ENCODE results near the gene NAA80. TPM values are rescaled to one million over a fixed set of nuclear protein-coding genes. Genes with fewer than 3 reads are reported as not detected.

NAA80 gene
- total RNA-seq, 5 donors from 2014 or later (not counting 1 experiment from before 2014, with no cell fraction given) = 33.8 to 45.7 (median 43.9) TPM

GRCh38 chr3:50246517-50246954 is 52.7 kb downstream of the NAA80 start:
- CTCF ChIA-PET = interaction anchor here (0.6 to 1.9 kb wide), 32 partner anchors 9 to 1139 kb away, joined by 3 to 60 read pairs (median 4); partner anchors contain the start of genes GNAI2 (in 1 of the 2), HYAL3 (in 1 of the 2), IFRD2 (in 1 of the 2) and MANF (in 1 of the 2)
- DNase-seq (peak; percentile 48 to 90 (median 79)), ATAC-seq (replicated peaks in 1 of 4) (peak; percentile 83 to 91 (median 88))
- no peaks in the 10 kb centered on the region for H3K9me3 ChIP-seq
- no peaks in the 10 kb centered on the region for H3K9me3 Mint-ChIP-seq
- H3K27me3 Mint-ChIP-seq = no peaks in the 10 kb centered on the region
- peaks cover 5 to 48% of the 10 kb centered on the region in 2 donors for H3K36me3 ChIP-seq (ENCODE audit: control insufficient read depth in 2 of 2, extremely low read depth in 1 of 2, insufficient read depth in 1 of 2, low read length in 1 of 2)
- H3K36me3 Mint-ChIP-seq = peaks cover 7% of the 10 kb centered on the region
- POLR2A ChIA-PET = interaction anchor here (0.8 to 1.4 kb wide), 4 partner anchors 8 to 52 kb away, joined by 3 to 8 read pairs (median 4); partner anchors contain the start of gene GNAI2 (in 1 of the 2)
- H3K27ac ChIP-seq (ENCODE audit: low read length) = peak overlapping the region; percentile 82
- H3K4me1 ChIP-seq (ENCODE audit: control insufficient read depth in 1 of 2, extremely low read depth in 1 of 2, insufficient read depth in 2 of 2, low read length in 2 of 2) = peaks cover 39 to 100% of the 10 kb centered on the region in 2 experiments
- H3K4me3 Mint-ChIP-seq = peak overlapping the region; percentile 71 to 78 (median 75)
- peaks cover 85 to 89% (median 87%) of the 10 kb centered on the region in 3 donors for H3K4me1 Mint-ChIP-seq
- peak overlapping the region; percentile 40 to 58 for H3K4me3 ChIP-seq (ENCODE audit: control insufficient read depth in 1 of 2, extremely low read depth in 1 of 2, low read length in 1 of 2)
- H3K27ac Mint-ChIP-seq = peak overlapping the region; percentile 88 to 93
- WGBS (ENCODE audit: insufficient coverage) = 2% methylated on average over 6 of the region's 10 CpGs
- no peaks in the 10 kb centered on the region for H3K27me3 ChIP-seq (replicated peaks in 1 of 2; ENCODE audit: control insufficient read depth in 2 of 2, extremely low read depth in 1 of 2, insufficient read depth in 2 of 2, low read length in 1 of 2)

Other genes starting within 250 kb of the NAA80 start
- gene RBM5, start 210.5 kb downstream of the NAA80 start, total RNA-seq = 100 to 1,000 TPM; 293 to 354 (median 316) TPM
- under 1 TPM in 4 of 5 donors, not detected in 1; 0.32 to 0.46 (median 0.36) TPM for gene SEMA3F, start 144.1 kb downstream of the NAA80 start, total RNA-seq
- under 1 TPM in 1 of 5 donors, not detected in 4; 0.28 TPM for gene GNAT1, start 107.8 kb downstream of the NAA80 start, total RNA-seq
- gene SLC38A3, start 94.1 kb downstream of the NAA80 start, total RNA-seq = under 1 TPM in 4 of 5 donors, not detected in 1; 0.29 to 0.98 (median 0.44) TPM
- gene GNAI2, start 63.2 kb downstream of the NAA80 start, total RNA-seq = 100 to 1,000 TPM; 257 to 313 (median 287) TPM
- gene SEMA3B, start 30.3 kb downstream of the NAA80 start, total RNA-seq = 1 to 10 TPM in 3 of 5 donors, under 1 TPM in 2; 0.33 to 2.5 (median 1.5) TPM
- gene LSMEM2, start 20.3 kb downstream of the NAA80 start, total RNA-seq = not detected
- gene IFRD2, start 7.0 kb downstream of the NAA80 start, total RNA-seq = 10 to 100 TPM; 50.0 to 91.2 (median 75.9) TPM
- 1 to 10 TPM; 2.6 to 6.2 (median 3.9) TPM for gene HYAL3, start within 50 bp of the NAA80 start, total RNA-seq
- under 1 TPM in 3 of 5 donors, not detected in 2; 0.61 to 0.79 (median 0.69) TPM for gene HYAL1, start 4.2 kb upstream of the NAA80 start, total RNA-seq
- 1 to 10 TPM in 4 of 5 donors, under 1 TPM in 1; 0.50 to 6.8 (median 3.0) TPM for gene HYAL2, start 23.3 kb upstream of the NAA80 start, total RNA-seq
- 10 to 100 TPM; 14.9 to 33.1 (median 26.8) TPM for gene TUSC2, start 28.8 kb upstream of the NAA80 start, total RNA-seq
- gene RASSF1, start 41.4 kb upstream of the NAA80 start, total RNA-seq = 100 to 1,000 TPM in 1 of 5 donors, 10 to 100 TPM in 4; 73.2 to 153 (median 79.6) TPM
- gene ZMYND10, start 46.3 kb upstream of the NAA80 start, total RNA-seq = 1 to 10 TPM; 1.2 to 6.1 (median 2.9) TPM
- 10 to 100 TPM; 26.6 to 52.2 (median 48.1) TPM for gene NPRL2, start 51.4 kb upstream of the NAA80 start, total RNA-seq
- 10 to 100 TPM; 25.7 to 45.3 (median 32.7) TPM for gene CYB561D2, start 51.5 kb upstream of the NAA80 start, total RNA-seq
- 10 to 100 TPM; 13.9 to 35.2 (median 33.1) TPM for gene TMEM115, start 60.1 kb upstream of the NAA80 start, total RNA-seq
- 1 to 10 TPM; 2.6 to 8.9 (median 4.1) TPM for gene CACNA2D2, start 204.2 kb upstream of the NAA80 start, total RNA-seq